Transverse colon (tissue), 4 donors: Measurements from ENCODE around the gene UBASH3B. TPM values are rescaled to one million over a fixed set of nuclear protein-coding genes. Genes with fewer than 3 reads are reported as not detected.

Experiments used
- DNase-seq: peaks from one replicate; pipeline ENCODE4 v3.0.0-alpha.2; 2019
- H3K27ac ChIP-seq, 4 donors: fragments of 200-600 bp; sonication (generic); 2 replicates each; pipeline ENCODE4 v1.5.1; 2016 to 2018; ENCODE audit warnings: inconsistent platforms in 4 of 4
- H3K27me3 ChIP-seq: fragments of 200-600 bp; sonication (generic); 2 replicates; pipeline ENCODE4 v1.5.1; 2017; ENCODE audit warnings: inconsistent platforms
- H3K36me3 ChIP-seq, 4 donors: fragments of 200-600 bp; sonication (generic); 2 replicates each; pipeline ENCODE4 v1.5.1; 2017 to 2019; ENCODE audit warnings: inconsistent platforms in 4 of 4
- H3K4me1 ChIP-seq, 4 donors: fragments of 200-600 bp; sonication (generic); 2 replicates each; pipeline ENCODE4 v1.5.1; 2017 to 2020; ENCODE audit warnings: inconsistent platforms in 4 of 4
- H3K4me3 ChIP-seq, 4 donors: fragments of 200-600 bp; sonication (generic); 1 replicate in 1 of 4; 2 replicates in 3 of 4; pipeline versions ENCODE4 v1.5.1 to v1.6.1; 2017 to 2019; ENCODE audit warnings: inconsistent platforms in 4 of 4
- H3K9me3 ChIP-seq, 2 donors: fragments of 200-600 bp; sonication (generic); 2 replicates each; pipeline ENCODE4 v1.5.1; 2017 to 2019; ENCODE audit warnings: inconsistent platforms in 2 of 2
- EP300 ChIP-seq: sonication (generic); formaldehyde crosslinking; IDR thresholded peaks from one replicate; pipeline ENCODE4 v1.6.1; 2017; ENCODE audit warnings: antibody characterized with exemption, low read depth
- POLR2A ChIP-seq: fragments of 450-650 bp; IDR thresholded peaks from one replicate; pipeline ENCODE4 v1.6.1; 2016; ENCODE audit warnings: antibody characterized with exemption, mild to moderate bottlenecking, moderate library complexity
- POLR2AphosphoS5 ChIP-seq, 3 donors: sonication (generic); formaldehyde crosslinking; IDR thresholded peaks; one replicate each; pipeline ENCODE4 v1.6.1; 2016; ENCODE audit warnings: antibody characterized with exemption in 3 of 3
- WGBS, 2 donors: methylation state at CpG; one replicate each; pipeline ENCODE4 v1.1.5; 2018; ENCODE audit warnings: low coverage in 1 of 2; 5-methylcytosine and 5-hydroxymethylcytosine counted together
- in situ Hi-C, 4 donors: fragments of 200-750 bp; cut with MboI; loops; one replicate each; pipeline versions ENCODE4 v1.15.0 to v1.15.1; 2017; ENCODE audit warnings: low sequenced_read_pairs in 3 of 4, low pct_ligation_motif_present in 1 of 4, low pct_unique_long_range_greater_than_20kb in 1 of 4
- intact Hi-C: fragments of 100-400 bp; cut with DNase I; formaldehyde crosslinking; loops from one replicate; pipeline ENCODE4 v1.15.1; 2023; ENCODE audit warnings: low total_unique reads
- total RNA-seq, 4 donors: library from RNA; depleted of rRNA; stranded (reverse); fragments of >200 nt; gene quantifications; one replicate each; pipeline ENCODE4 v1.1.0, GENCODE V29; 2016
- TF ChIP-seq, protein P1 (sequence below), 5 experiments: fragments of 200-600 bp in 3 of 5; fragments of 450-650 bp in 2 of 5; sonication (generic) in 3 of 5; IDR thresholded peaks; 1 replicate in 2 of 5; 2 replicates in 3 of 5; pipeline ENCODE4 v1.5.1; 2016 to 2017; ENCODE audit warnings: antibody characterized with exemption in 5 of 5, inconsistent platforms in 3 of 5, mild to moderate bottlenecking in 2 of 5, moderate library complexity in 1 of 5

Gene UBASH3B
- total RNA-seq, 4 donors from 2014 or later, result 2.0 to 101 (median 17.0) TPM

DNA sequence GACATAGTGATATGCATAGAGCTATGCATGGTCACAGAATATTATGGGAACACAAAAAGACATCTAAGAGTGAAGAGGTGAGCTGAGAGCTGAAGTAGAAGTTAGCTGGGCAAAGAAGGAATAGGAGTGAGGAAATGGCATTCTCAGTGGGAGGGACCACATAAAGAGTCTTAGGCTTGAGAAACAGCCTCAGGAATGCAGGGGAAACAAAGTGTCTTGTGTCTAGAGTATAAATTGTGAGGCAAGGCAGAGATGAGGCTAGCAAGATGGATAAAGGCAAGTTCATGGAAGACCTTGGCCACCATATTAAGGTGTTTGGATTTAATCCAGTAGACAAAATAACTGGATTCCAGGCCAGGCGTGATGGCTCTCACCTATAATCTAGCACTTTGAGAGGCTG is 142.1 kb downstream of the UBASH3B start:
- in situ Hi-C loops (loop anchor here in 2 of 4 donors (5.0 to 10.0 kb wide), 2 partner anchors 55 to 57 kb away; no protein-coding TSS in a partner anchor), intact Hi-C loops (no loop called here)
- Histone ChIP-seq H3K27me3 (no peaks in the 10 kb centered on the region), H3K9me3 (no peaks in the 10 kb centered on the region), H3K27ac (no peak overlapping the region), H3K4me3 (no peak overlapping the region), H3K4me1 (no peaks in the 10 kb centered on the region), H3K36me3 (no peaks in the 10 kb centered on the region)
- 96% methylated on average over 1 of the region's 1 CpG; no CpG with 5 or more reads in 1 of the 2 donors for WGBS, 2 donors
- DNase-seq, result no peak
- no peak for TF ChIP-seq POLR2A
- no peak for TF ChIP-seq EP300
- TF ChIP-seq, protein P1, sequence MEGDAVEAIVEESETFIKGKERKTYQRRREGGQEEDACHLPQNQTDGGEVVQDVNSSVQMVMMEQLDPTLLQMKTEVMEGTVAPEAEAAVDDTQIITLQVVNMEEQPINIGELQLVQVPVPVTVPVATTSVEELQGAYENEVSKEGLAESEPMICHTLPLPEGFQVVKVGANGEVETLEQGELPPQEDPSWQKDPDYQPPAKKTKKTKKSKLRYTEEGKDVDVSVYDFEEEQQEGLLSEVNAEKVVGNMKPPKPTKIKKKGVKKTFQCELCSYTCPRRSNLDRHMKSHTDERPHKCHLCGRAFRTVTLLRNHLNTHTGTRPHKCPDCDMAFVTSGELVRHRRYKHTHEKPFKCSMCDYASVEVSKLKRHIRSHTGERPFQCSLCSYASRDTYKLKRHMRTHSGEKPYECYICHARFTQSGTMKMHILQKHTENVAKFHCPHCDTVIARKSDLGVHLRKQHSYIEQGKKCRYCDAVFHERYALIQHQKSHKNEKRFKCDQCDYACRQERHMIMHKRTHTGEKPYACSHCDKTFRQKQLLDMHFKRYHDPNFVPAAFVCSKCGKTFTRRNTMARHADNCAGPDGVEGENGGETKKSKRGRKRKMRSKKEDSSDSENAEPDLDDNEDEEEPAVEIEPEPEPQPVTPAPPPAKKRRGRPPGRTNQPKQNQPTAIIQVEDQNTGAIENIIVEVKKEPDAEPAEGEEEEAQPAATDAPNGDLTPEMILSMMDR (IDR thresholded peaks at IDR 0.05), result no peak
- no peak for TF ChIP-seq POLR2AphosphoS5 (IDR thresholded peaks at IDR 0.05)

DNA sequence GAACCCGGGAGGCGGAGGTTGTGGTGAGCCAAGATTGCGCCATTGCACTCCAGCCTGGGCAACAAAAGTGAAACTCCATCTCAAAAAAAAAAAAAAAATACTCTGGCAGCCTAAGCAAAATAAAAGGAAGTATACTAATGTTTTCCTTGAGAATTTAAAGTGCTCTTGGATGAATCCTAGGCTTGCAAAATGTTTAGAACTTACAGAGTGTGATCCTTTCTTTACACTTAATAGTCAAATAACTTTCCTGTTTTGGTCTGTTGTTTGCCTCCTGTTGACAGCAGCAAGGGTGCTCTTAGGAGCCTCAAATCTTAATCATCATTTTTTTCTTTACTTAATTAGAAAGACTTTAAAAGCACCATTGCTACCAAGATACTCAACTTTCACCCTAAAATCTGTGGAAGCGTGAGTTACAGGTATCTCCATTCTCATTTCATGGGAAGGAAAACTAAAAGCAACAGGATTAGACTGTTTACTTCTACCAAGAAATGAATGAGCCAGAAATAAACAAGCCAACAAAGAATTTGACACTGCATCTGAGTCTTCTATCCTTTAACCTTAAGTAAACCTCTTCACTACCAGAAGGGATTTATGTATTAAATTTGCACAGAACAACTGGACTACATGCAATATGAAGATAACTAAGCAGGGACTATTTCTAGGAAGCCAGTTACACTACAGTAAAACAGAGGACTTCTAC is 144.0 kb downstream of the UBASH3B start:
- Histone ChIP-seq H3K9me3 (no peaks in the 10 kb centered on the region), H3K4me1 (no peaks in the 10 kb centered on the region), H3K4me3 (no peak overlapping the region), H3K27ac (no peak overlapping the region), H3K36me3 (no peaks in the 10 kb centered on the region), H3K27me3 (no peaks in the 10 kb centered on the region)
- TF ChIP-seq POLR2A, result no peak
- TF ChIP-seq, protein P1 (IDR thresholded peaks at IDR 0.05), result no peak
- no peak for TF ChIP-seq EP300
- no peak for TF ChIP-seq POLR2AphosphoS5 (IDR thresholded peaks at IDR 0.05)
- 69 to 83% methylated on average over 4 of the region's 4 CpGs for WGBS, 2 donors
- intact Hi-C loops (no loop called here), in situ Hi-C loops (loop anchor here in 2 of 4 donors (5.0 to 10.0 kb wide), 2 partner anchors 53 to 55 kb away; no protein-coding TSS in a partner anchor)
- no peak for DNase-seq

DNA sequence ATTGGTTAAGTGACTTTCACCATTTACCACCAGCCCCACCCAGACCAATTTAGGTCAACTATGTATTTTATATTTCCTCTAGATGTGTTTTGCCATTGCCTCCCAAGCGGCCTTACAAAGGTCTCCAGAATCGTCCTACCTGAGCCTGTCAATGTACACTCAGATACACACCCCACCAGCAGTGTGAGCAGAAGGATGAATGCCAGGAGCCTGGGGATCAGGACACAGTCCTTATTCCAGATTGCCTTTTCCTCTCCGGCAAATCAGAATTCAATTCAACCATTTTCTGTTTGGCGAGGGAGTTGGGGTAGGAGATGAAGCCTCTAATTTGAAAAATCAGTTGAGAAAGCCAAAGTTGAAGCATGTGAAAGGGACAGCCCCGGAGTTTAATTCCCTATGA is 147.4 kb downstream of the UBASH3B start:
- intact Hi-C loops (no loop called here), in situ Hi-C loops (no loop called here)
- no peak for DNase-seq
- no peaks in the 10 kb centered on the region for H3K27me3 ChIP-seq
- H3K4me3 ChIP-seq, result no peak overlapping the region
- no peaks in the 10 kb centered on the region for H3K36me3 ChIP-seq
- peaks cover 0 to 1% (median 0%) of the 10 kb centered on the region in 4 donors for H3K4me1 ChIP-seq
- 81 to 93% methylated on average over 3 to 5 of the region's 5 CpGs for WGBS, 2 donors
- H3K27ac ChIP-seq, result no peak overlapping the region
- no peak for TF ChIP-seq EP300
- TF ChIP-seq POLR2AphosphoS5 (IDR thresholded peaks at IDR 0.05), result no peak
- TF ChIP-seq POLR2A, result no peak
- TF ChIP-seq, protein P1 (IDR thresholded peaks at IDR 0.05), result no peak
- no peaks in the 10 kb centered on the region for H3K9me3 ChIP-seq

DNA sequence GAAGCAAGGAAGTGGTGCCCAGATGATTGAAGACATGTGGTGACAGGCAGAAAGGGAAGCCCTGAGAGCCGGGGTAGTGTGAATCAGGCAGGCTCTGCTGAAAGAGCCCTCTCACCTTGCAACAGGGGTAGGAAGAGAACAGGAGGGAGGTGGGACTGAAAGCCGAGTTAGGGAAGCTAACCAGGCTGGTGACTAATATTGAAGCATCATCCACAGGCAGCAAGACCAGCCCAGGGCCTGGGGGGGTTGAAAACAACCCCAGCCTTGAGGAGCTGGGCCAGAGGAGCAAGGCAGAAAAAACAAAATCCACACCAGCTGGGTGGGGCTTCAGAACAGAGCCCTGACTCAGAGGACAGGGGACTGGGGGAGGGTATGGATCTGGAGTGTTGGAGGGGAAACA is 147.8 kb downstream of the UBASH3B start:
- WGBS, 2 donors, result 91% methylated on average over 2 of the region's 2 CpGs; no CpG with 5 or more reads in 1 of the 2 donors
- H3K27ac ChIP-seq, result no peak overlapping the region
- TF ChIP-seq, protein P1 (IDR thresholded peaks at IDR 0.05), result no peak
- TF ChIP-seq EP300, result no peak
- no peak for TF ChIP-seq POLR2A
- no peak for TF ChIP-seq POLR2AphosphoS5 (IDR thresholded peaks at IDR 0.05)
- H3K36me3 ChIP-seq, result no peaks in the 10 kb centered on the region
- in situ Hi-C loops, result no loop called here
- intact Hi-C loops, result no loop called here
- H3K27me3 ChIP-seq, result no peaks in the 10 kb centered on the region
- no peak for DNase-seq
- no peak overlapping the region for H3K4me3 ChIP-seq
- H3K9me3 ChIP-seq, result no peaks in the 10 kb centered on the region
- H3K4me1 ChIP-seq, result peaks cover 0 to 4% (median 0%) of the 10 kb centered on the region in 4 donors
